ENCODE results near the gene ORAI3.

DNA sequence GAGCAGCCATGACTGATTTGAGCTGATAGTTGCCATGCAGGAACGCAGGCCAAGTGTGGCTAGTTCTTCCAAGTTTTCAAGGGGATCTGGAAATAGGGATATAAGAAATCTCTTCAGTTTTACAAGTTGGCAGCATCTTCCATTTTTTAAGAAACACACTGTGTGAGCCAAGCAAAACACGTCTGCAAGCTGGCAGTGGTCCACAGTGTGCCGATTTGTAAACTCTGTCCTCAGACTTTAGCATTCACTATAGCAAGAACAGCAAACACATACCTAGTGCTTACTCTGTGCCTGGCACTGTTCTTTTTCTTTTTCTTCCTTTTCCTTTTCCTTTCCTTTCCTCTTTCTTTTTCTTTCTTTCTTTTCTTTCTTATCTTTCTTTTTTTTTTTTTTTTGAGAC is 2.9 kb downstream of the ORAI3 start:
- TF ChIP-seq ZBTB7A (IDR thresholded peaks at IDR 0.05; ENCODE audit: low read depth) (no peak), TEAD4 (IDR thresholded peaks at IDR 0.05) (no peak)
- TF ChIP-seq, protein P1, sequence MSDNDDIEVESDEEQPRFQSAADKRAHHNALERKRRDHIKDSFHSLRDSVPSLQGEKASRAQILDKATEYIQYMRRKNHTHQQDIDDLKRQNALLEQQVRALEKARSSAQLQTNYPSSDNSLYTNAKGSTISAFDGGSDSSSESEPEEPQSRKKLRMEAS (IDR thresholded peaks at IDR 0.05), result no peak

Measured in Ishikawa (cell line).